ENCODE data around the gene PPP4R2. TPM values are rescaled to one million over a fixed set of nuclear protein-coding genes. Genes with fewer than 3 reads are reported as not detected.
A peak's percentile ranks its signal among the peaks of the same experiment; 100 is the strongest.

PPP4R2 gene
- total and polyA plus RNA-seq, 2 donors (not counting 3 experiments of a cell fraction or from before 2014, with no cell fraction given): 6.5 to 74.4 TPM

- no peaks in the 10 kb centered on the region for H3K36me3 ChIP-seq (ENCODE audit: control insufficient read depth in 2 of 2, extremely low read depth in 1 of 2, insufficient read depth in 2 of 2, low read length in 2 of 2)
- intact Hi-C loops (cut with micrococcal nuclease): loop anchor here (1.0 to 2.0 kb wide), 2 partner anchors 59 to 117 kb away; partner anchors contain the start of gene PPP4R2
- H3K79me2 ChIP-seq (ENCODE audit: control insufficient read depth, insufficient read depth, low read length): peaks cover 30% of the 10 kb centered on the region
- dilution Hi-C loops (cut with MboI; ENCODE audit: extremely low pct_ligation_motif_present, low sequenced_read_pairs): no loop called here
- no peak for FAIRE-seq
- no peaks in the 10 kb centered on the region for H3K27me3 ChIP-seq (ENCODE audit: control insufficient read depth in 2 of 2, insufficient read depth in 2 of 2, low read length in 2 of 2)
- peaks cover 4% of the 10 kb centered on the region for H3K4me1 ChIP-seq (ENCODE audit: control insufficient read depth, extremely low read depth, insufficient read depth, low read length)
- no peaks in the 10 kb centered on the region for H3K9me1 ChIP-seq (replicated peaks; ENCODE audit: control insufficient read depth, extremely low read depth, insufficient read depth, low read length)
- TF ChIP-seq EZH2 (IDR thresholded peaks at IDR 0.05; ENCODE audit: borderline replicate concordance, low read depth, low read length, severe bottlenecking) (no peak), JUN (IDR thresholded peaks at IDR 0.05; ENCODE audit: borderline replicate concordance, insufficient read depth, insufficient read length, low read depth) (no peak), CTCF (IDR thresholded peaks at IDR 0.05; ENCODE audit: extremely low read depth in 1 of 2, insufficient read depth in 1 of 2, low read depth in 1 of 2, low read length in 2 of 2) (peak in 1 of 2 donors; percentile 4), FOS (IDR thresholded peaks at IDR 0.05; ENCODE audit: borderline replicate concordance, insufficient read depth, low read length) (no peak)
- no peak overlapping the region for H2AFZ ChIP-seq (ENCODE audit: low read depth, low read length)
- no TSS peak for BruUV-seq (replicated peaks)
- no peak overlapping the region for H3K9ac ChIP-seq (replicated peaks; ENCODE audit: extremely low read depth, insufficient read depth, low read length)
- DNase-seq (ENCODE audit: low read depth, low spot score): peak; percentile 46
- peaks cover 16% of the 10 kb centered on the region for H4K20me1 ChIP-seq (replicated peaks; ENCODE audit: control insufficient read depth, extremely low read depth, insufficient read depth, low read length)
- H3K9me3 ChIP-seq (replicated peaks; ENCODE audit: control insufficient read depth, insufficient read depth, low read length): no peaks in the 10 kb centered on the region
- no peak overlapping the region for H3K4me2 ChIP-seq (ENCODE audit: insufficient read depth, low read length)
- H3K27ac ChIP-seq (ENCODE audit: insufficient read depth, low read depth, low read length): no peak overlapping the region
- CTCF ChIA-PET: interaction anchor here (0.6 to 6.5 kb wide), 33 partner anchors 10 to 1101 kb away, joined by 3 to 91 read pairs (median 4); partner anchors contain the start of genes GXYLT2, PPP4R2 and SHQ1
- H3K4me3 ChIP-seq (replicated peaks in 1 of 3; ENCODE audit: insufficient read depth in 1 of 3, low read depth in 1 of 3, low read length in 3 of 3): no peak overlapping the region
- POLR2A ChIA-PET: interaction anchor here (1.0 kb wide), 1 partner anchor 10 kb away, joined by 5 read pairs; no protein-coding TSS in a partner anchor
Measured at GRCh38 chr3:73056014-73056844, 59.6 kb downstream of the PPP4R2 start.

All from endothelial cell of umbilical vein (primary cell).